Activated CD4-positive, alpha-beta memory T cell treated with anti-CD3 and anti-CD28 coated beads, Interleukin-2, amount 10 ng/mL, durations not matched to agents 7 days and 5 days (primary cell): ENCODE data around the gene SPDYE2. TPM values are rescaled to one million over a fixed set of nuclear protein-coding genes. Genes with fewer than 3 reads are reported as not detected.
"Not testable (repeated sequence)": the region's sequence is repeated elsewhere in the genome, so short reads cannot be mapped to it uniquely, and the experiment has no call there.

ENCODE experiments used
- CTCF ChIA-PET: fragments of 350-600 bp; sonication (Branson Sonifier 250); formaldehyde crosslinking; loops from one replicate; lab custom pipeline; 2021; ENCODE audit warnings: antibody characterized with exemption, inconsistent platforms; lab: Charles Lee
- POLR2A ChIA-PET: fragments of 350-600 bp; sonication (Branson Sonifier 250); formaldehyde crosslinking; loops from one replicate; lab custom pipeline; 2021; ENCODE audit warnings: antibody characterized with exemption; lab: Charles Lee
- DNase-seq: peaks from one replicate; pipeline ENCODE4 v3.0.0-alpha.2; 2020
- H3K27ac Mint-ChIP-seq: one replicate; pipeline ENCODE4 v1.8.0; 2021; ENCODE audit warnings: mild to moderate bottlenecking, mixed read lengths
- H3K27me3 Mint-ChIP-seq: one replicate; pipeline ENCODE4 v1.8.0; 2021; ENCODE audit warnings: mixed read lengths
- H3K36me3 Mint-ChIP-seq: one replicate; pipeline ENCODE4 v1.8.0; 2021; ENCODE audit warnings: low read depth, mixed read lengths
- H3K4me1 Mint-ChIP-seq: one replicate; pipeline ENCODE4 v1.8.0; 2021; ENCODE audit warnings: mixed read lengths
- H3K4me3 Mint-ChIP-seq: one replicate; pipeline ENCODE4 v1.8.0; 2021; ENCODE audit warnings: mild to moderate bottlenecking, mixed read lengths
- H3K9me3 Mint-ChIP-seq: one replicate; pipeline ENCODE4 v1.8.0; 2021; ENCODE audit warnings: mixed read lengths
- total RNA-seq, 2 experiments: library from RNA; stranded (reverse); gene quantifications; one replicate each; pipeline ENCODE4 v1.2.3, GENCODE V29; 2021

The SPDYE2 gene
- total RNA-seq, 2 experiments from 2014 or later = 0.15 TPM; not detected in 1

DNA sequence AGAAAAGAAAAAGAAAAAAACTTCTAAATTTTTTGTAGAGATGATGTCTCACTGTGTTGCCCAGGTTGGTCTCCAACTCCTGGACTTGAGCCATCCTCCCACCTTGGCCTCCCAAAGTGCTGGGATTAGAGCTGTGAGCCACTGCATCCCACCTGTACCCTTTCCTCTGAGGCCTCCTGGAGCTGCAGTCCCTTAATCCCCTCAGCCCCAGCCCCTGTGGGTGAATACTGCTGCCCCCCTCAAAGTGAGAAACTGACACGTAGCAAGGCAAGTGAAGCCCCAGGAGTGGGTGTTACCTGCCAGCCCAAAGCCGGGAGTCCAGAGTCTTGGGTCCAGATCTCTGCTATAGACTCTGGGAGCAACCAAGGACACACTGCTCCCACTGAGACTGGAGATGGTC is 26.2 kb upstream of the SPDYE2 start:
- CTCF ChIA-PET, H3K36me3 Mint-ChIP-seq, H3K27ac Mint-ChIP-seq, POLR2A ChIA-PET, H3K27me3 Mint-ChIP-seq, H3K4me3 Mint-ChIP-seq, DNase-seq, H3K4me1 Mint-ChIP-seq, H3K9me3 Mint-ChIP-seq: not testable (repeated sequence)

- H3K27me3 Mint-ChIP-seq, H3K4me3 Mint-ChIP-seq, H3K4me1 Mint-ChIP-seq, DNase-seq, POLR2A ChIA-PET, H3K9me3 Mint-ChIP-seq, CTCF ChIA-PET, H3K36me3 Mint-ChIP-seq, H3K27ac Mint-ChIP-seq: not testable (repeated sequence)
These were observed 23.8 kb upstream of the SPDYE2 start for GRCh38 chr7:102527182-102527581.

DNA sequence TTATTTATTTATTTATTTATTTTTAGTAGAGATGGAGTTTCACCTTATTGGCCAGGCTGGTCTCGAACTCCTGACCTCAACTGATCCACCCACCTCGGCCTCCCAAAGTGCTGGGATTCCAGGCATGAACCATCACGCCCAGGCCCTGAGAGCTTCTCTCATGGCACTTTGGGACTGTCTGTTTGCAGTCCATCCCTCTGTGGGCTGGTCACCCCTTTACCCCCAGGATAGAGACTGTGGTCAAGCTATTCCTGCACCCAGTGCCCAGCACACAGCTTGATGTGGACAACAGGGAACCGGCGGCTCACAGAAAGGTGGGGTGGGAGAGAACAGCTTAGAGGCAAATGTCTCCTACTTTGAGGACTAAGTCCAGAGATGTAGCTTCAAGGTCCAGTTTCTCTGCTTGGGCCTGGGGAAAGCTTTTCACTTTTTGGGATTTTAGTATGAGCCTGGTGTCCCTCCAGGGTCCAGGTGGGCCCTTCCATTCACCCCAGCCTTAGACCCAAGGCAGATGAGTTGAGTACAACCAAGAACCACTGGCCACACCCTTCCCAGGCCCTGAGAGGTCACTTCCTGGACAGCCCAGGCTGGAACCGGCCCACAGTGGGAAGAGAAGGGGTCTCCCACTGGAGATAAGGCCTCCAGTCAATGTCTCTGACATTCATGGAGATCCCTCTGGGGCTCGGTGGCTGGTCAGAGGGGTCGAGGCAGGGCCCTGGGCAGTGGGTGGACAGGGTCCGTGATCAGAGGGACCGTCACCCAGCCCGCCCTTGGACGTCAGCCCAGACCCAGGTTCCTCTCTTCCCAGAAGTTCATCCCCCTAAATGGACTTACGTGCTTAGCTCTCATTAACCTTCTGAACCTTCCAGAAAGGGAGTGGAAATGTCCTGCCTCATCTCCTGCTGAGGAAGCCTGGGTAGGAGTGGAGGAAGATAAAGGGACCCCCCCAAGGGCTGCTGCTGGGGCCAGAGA is 22.9 kb upstream of the SPDYE2 start:
- CTCF ChIA-PET, H3K4me3 Mint-ChIP-seq, POLR2A ChIA-PET, H3K4me1 Mint-ChIP-seq, DNase-seq, H3K36me3 Mint-ChIP-seq, H3K27ac Mint-ChIP-seq, H3K27me3 Mint-ChIP-seq, H3K9me3 Mint-ChIP-seq: not testable (repeated sequence)

DNA sequence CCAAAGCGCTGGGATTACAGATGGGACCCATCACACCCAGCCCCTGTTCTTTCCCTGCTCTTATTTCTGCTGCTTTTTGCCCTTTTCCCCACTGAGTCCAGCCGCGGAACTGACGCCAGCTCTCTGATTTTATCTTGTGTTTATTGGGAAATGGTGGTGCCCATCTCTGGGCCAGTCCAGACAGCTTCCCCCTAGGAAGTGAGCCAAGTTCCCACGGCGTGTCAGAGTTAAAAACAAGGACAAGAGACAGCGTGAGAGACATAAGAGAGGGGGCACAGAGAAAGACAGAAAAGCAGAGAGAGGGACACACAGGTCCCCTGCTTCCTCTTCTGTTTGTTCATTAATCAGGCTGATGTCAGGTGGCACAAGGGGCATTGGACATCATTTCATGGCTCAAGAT is 19.4 kb upstream of the SPDYE2 start:
- CTCF ChIA-PET, H3K27ac Mint-ChIP-seq: not testable (repeated sequence)

GRCh38 chr7:102532127-102532526 is 18.9 kb upstream of the SPDYE2 start:
- H3K27ac Mint-ChIP-seq, H3K4me3 Mint-ChIP-seq, H3K27me3 Mint-ChIP-seq, H3K36me3 Mint-ChIP-seq, DNase-seq, H3K9me3 Mint-ChIP-seq, POLR2A ChIA-PET, H3K4me1 Mint-ChIP-seq, CTCF ChIA-PET: not testable (repeated sequence)

More for the DNA sequence above, 19.4 kb upstream of the SPDYE2 start:
- H3K9me3 Mint-ChIP-seq, H3K36me3 Mint-ChIP-seq, H3K4me1 Mint-ChIP-seq, DNase-seq, POLR2A ChIA-PET, H3K27me3 Mint-ChIP-seq, H3K4me3 Mint-ChIP-seq: not testable (repeated sequence)

- H3K4me1 Mint-ChIP-seq, CTCF ChIA-PET, DNase-seq, H3K27ac Mint-ChIP-seq, H3K27me3 Mint-ChIP-seq, POLR2A ChIA-PET, H3K36me3 Mint-ChIP-seq, H3K4me3 Mint-ChIP-seq, H3K9me3 Mint-ChIP-seq: not testable (repeated sequence)
These were observed 15.9 kb upstream of the SPDYE2 start for GRCh38 chr7:102535062-102535615.

DNA sequence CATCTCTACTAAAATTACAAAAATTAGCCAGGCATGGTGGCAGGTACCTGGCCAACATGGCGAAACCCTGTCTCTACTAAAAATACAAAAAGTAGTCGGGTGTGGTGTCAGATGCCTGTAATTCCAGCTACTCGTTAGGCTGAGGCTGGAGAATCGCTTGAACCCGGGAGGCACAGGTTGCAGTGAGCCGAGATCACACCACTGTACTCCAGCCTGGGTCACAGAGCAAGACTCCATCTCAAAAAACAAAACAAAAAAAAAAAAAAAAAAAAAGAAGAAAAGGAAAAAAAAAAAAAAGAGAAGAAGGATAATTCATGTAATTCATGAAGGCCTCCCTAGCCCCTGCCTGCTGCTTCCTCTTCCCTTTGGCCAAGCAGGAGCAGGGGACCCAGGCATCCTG is 10.4 kb upstream of the SPDYE2 start:
- DNase-seq, CTCF ChIA-PET, H3K36me3 Mint-ChIP-seq, POLR2A ChIA-PET, H3K27me3 Mint-ChIP-seq, H3K4me1 Mint-ChIP-seq, H3K9me3 Mint-ChIP-seq, H3K27ac Mint-ChIP-seq, H3K4me3 Mint-ChIP-seq: not testable (repeated sequence)

GRCh38 chr7:102542083-102542482 is 8.9 kb upstream of the SPDYE2 start:
- H3K4me1 Mint-ChIP-seq, POLR2A ChIA-PET, H3K9me3 Mint-ChIP-seq, H3K27me3 Mint-ChIP-seq, H3K4me3 Mint-ChIP-seq, H3K27ac Mint-ChIP-seq, DNase-seq, CTCF ChIA-PET, H3K36me3 Mint-ChIP-seq: not testable (repeated sequence)

GRCh38 chr7:102542771-102543170 is 8.3 kb upstream of the SPDYE2 start:
- H3K4me3 Mint-ChIP-seq, DNase-seq, CTCF ChIA-PET, POLR2A ChIA-PET, H3K36me3 Mint-ChIP-seq, H3K27ac Mint-ChIP-seq, H3K27me3 Mint-ChIP-seq, H3K4me1 Mint-ChIP-seq, H3K9me3 Mint-ChIP-seq: not testable (repeated sequence)

DNA sequence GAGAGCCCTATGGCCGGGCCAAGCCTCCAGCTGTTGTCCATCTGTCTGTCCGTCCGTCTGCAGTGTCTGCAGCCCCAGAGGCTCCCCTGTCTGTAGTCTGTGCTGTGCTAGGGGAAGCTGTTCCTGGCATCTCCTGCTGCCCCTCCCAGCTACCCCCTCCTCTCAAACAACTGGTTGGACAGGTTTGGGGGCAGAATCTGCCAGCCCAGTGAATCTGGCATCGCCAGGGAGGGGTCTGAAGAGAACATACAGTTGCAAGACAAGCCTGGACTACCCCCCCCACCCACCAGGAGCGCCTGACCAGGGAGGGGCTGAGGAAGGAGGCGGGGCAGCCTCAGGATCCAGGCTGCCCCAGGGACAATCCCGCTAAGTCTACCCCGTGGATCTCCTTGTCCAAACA is 7.4 kb upstream of the SPDYE2 start, which contains the start of gene UPK3BL2:
Gene UPK3BL2 (minus strand): TSS at position 101 of the 400 bp plus-strand sequence. CDS start 60 bp downstream, at position 41.
- H3K4me1 Mint-ChIP-seq, H3K27me3 Mint-ChIP-seq, H3K27ac Mint-ChIP-seq, H3K36me3 Mint-ChIP-seq, DNase-seq, H3K4me3 Mint-ChIP-seq, CTCF ChIA-PET, POLR2A ChIA-PET, H3K9me3 Mint-ChIP-seq: not testable (repeated sequence)

DNA sequence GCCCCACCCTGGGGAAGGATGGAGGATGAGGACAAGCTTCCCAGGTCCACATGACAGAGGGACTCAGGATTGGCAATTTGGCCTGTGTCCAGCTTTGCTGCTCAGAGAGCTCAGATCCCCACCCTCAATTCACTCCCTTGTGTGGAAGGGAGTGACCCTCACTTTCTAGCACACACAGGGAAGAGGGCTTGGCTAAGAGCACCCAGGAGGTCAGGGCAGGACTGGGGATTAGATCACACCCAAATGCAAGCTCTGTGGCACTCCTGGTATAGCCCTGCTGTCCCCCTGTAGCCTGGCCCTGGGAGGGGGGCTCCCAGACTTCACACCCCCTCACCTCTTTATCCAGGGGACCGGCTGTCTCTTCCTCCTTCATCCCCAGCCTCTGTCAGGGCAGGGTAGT is 6.7 kb upstream of the SPDYE2 start:
- CTCF ChIA-PET, POLR2A ChIA-PET, H3K9me3 Mint-ChIP-seq, H3K27me3 Mint-ChIP-seq, H3K4me3 Mint-ChIP-seq, H3K4me1 Mint-ChIP-seq, H3K27ac Mint-ChIP-seq, DNase-seq, H3K36me3 Mint-ChIP-seq: not testable (repeated sequence)

DNA sequence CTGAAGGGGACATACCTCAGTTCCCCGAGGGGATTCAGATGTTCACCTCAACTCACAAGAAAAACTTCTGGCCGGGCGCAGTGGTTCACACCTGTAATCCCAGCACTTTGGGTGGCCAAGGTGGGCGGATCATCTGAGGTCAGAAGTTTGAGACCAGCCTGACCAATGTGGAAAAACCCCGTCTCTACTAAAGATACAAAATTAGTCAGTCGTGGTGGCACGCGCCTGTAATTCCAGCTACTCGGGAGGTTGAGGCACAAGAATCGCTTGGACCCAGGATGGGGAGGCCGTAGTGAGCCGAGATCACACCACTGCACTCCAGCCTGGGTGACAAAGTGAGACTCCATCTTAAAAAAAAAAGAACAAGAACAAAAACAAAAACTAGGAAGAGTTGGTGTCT is 5.7 kb upstream of the SPDYE2 start:
- POLR2A ChIA-PET, CTCF ChIA-PET, DNase-seq, H3K4me1 Mint-ChIP-seq, H3K27me3 Mint-ChIP-seq, H3K4me3 Mint-ChIP-seq, H3K9me3 Mint-ChIP-seq, H3K27ac Mint-ChIP-seq, H3K36me3 Mint-ChIP-seq: not testable (repeated sequence)

DNA sequence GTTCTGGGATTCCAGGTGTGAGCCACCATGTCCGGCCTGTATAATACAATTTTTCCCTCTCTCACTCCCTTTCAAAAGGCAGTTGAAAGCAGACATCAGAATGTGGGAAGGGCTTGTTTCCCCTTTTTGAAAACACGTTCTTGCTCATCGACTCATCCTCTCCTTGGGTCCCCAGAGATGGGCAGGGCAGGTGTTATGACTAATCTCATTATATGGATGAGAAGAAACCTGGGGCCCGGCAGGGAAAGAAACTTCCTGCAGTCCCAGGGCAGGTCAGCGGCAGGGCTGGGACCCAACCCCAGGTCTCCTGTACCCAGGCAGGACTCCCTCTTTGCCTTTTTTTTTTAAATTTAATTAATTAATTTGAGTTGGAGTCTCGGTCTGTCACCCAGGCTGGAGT is 4.7 kb upstream of the SPDYE2 start:
- H3K36me3 Mint-ChIP-seq, DNase-seq, H3K9me3 Mint-ChIP-seq, CTCF ChIA-PET, H3K27ac Mint-ChIP-seq, H3K4me3 Mint-ChIP-seq, POLR2A ChIA-PET, H3K27me3 Mint-ChIP-seq, H3K4me1 Mint-ChIP-seq: not testable (repeated sequence)

GRCh38 chr7:102568620-102569019 is 17.6 kb downstream of the SPDYE2 start:
- DNase-seq, H3K27me3 Mint-ChIP-seq, POLR2A ChIA-PET, H3K9me3 Mint-ChIP-seq, H3K4me1 Mint-ChIP-seq, CTCF ChIA-PET, H3K36me3 Mint-ChIP-seq, H3K4me3 Mint-ChIP-seq, H3K27ac Mint-ChIP-seq: not testable (repeated sequence)
